ENCODE results near the gene TMPRSS13.

- TF ChIP-seq CTCF (IDR thresholded peaks at IDR 0.05; ENCODE audit: poor library complexity, severe bottlenecking) (no peak), EZH2 (IDR thresholded peaks at IDR 0.05; ENCODE audit: borderline replicate concordance, insufficient read depth, low read length, poor library complexity, severe bottlenecking) (no peak), SMC3 (conservative IDR thresholded peaks at IDR 0.05; ENCODE audit: poor library complexity) (no peak)
Observed at GRCh38 chr11:117852309-117852708, 76.9 kb downstream of the TMPRSS13 start.

Measured in neural cell (in vitro differentiated cells).